ENCODE data around the gene MID1. TPM values are rescaled to one million over a fixed set of nuclear protein-coding genes. Genes with fewer than 3 reads are reported as not detected.

Gene MID1
- total RNA-seq, 1 donor from 2014 or later = 32.5 TPM

DNA sequence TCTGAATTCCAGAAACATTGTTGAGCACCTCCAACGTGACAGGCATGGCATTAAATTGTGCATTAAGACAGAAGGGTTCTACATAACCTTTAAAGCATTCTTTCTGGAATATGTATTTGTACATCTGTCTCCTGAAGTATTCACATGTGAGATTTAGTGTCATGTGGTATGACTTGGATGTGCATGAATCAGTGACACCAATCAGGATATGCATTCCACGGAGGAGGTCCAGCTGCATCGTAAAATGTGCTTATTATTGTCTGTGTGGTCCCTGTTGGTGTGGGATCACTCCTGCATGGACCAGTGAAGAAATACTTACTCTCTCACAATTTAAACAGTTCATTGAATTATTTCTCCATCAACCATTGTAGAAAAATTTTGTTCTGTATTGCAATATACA is 149.0 kb downstream of the MID1 start:
- Mint-ChIP-seq H3K4me1 (ENCODE audit: low read depth) (peaks cover 15% of the 10 kb centered on the region), H3K36me3 (ENCODE audit: insufficient read depth) (peaks cover 17% of the 10 kb centered on the region), H3K9me3 (ENCODE audit: low read depth) (peaks cover 21% of the 10 kb centered on the region), H3K4me3 (ENCODE audit: low read depth) (no peak overlapping the region), H3K27me3 (no peaks in the 10 kb centered on the region), H3K27ac (no peak overlapping the region)
- DNase-seq (ENCODE audit: low spot score, unreplicated experiment) = no peak
- TF ChIP-seq, protein P1, sequence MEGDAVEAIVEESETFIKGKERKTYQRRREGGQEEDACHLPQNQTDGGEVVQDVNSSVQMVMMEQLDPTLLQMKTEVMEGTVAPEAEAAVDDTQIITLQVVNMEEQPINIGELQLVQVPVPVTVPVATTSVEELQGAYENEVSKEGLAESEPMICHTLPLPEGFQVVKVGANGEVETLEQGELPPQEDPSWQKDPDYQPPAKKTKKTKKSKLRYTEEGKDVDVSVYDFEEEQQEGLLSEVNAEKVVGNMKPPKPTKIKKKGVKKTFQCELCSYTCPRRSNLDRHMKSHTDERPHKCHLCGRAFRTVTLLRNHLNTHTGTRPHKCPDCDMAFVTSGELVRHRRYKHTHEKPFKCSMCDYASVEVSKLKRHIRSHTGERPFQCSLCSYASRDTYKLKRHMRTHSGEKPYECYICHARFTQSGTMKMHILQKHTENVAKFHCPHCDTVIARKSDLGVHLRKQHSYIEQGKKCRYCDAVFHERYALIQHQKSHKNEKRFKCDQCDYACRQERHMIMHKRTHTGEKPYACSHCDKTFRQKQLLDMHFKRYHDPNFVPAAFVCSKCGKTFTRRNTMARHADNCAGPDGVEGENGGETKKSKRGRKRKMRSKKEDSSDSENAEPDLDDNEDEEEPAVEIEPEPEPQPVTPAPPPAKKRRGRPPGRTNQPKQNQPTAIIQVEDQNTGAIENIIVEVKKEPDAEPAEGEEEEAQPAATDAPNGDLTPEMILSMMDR (IDR thresholded peaks at IDR 0.05; ENCODE audit: unreplicated experiment) = no peak

- Mint-ChIP-seq H3K27ac (no peak overlapping the region), H3K4me3 (ENCODE audit: low read depth) (no peak overlapping the region), H3K27me3 (no peaks in the 10 kb centered on the region), H3K36me3 (ENCODE audit: insufficient read depth) (peaks cover 18% of the 10 kb centered on the region), H3K9me3 (ENCODE audit: low read depth) (peaks cover 24% of the 10 kb centered on the region), H3K4me1 (ENCODE audit: low read depth) (peaks cover 15% of the 10 kb centered on the region)
- DNase-seq (ENCODE audit: low spot score, unreplicated experiment) = no peak
- TF ChIP-seq, protein P1 (IDR thresholded peaks at IDR 0.05; ENCODE audit: unreplicated experiment) = no peak
These were observed 150.4 kb downstream of the MID1 start for GRCh38 chrX:10470009-10470408.

DNA sequence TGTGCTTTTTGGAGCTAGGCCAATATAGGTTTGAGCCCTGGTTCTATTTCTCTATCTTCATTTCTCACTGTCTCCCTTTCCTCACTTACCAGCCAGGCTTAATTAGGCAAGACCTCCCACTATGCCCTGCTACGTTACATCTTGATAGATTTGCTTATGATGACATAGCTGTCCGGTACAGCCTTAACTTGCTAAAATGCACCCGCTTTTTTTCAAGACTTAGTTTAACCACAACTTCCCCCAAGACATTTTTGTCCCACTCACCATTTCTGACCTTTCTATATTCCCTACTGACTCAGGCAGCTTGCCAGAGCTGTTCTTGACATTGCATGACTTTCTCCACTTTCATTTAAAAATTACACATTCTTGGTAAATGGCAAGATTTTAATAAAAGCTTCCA is 152.6 kb downstream of the MID1 start:
- DNase-seq (ENCODE audit: low spot score, unreplicated experiment) = no peak
- H3K36me3 Mint-ChIP-seq (ENCODE audit: insufficient read depth) = peaks cover 21% of the 10 kb centered on the region
- TF ChIP-seq, protein P1 (IDR thresholded peaks at IDR 0.05; ENCODE audit: unreplicated experiment) = no peak
- H3K9me3 Mint-ChIP-seq (ENCODE audit: low read depth) = peaks cover 21% of the 10 kb centered on the region
- H3K4me1 Mint-ChIP-seq (ENCODE audit: low read depth) = peaks cover 2% of the 10 kb centered on the region
- H3K4me3 Mint-ChIP-seq (ENCODE audit: low read depth) = no peak overlapping the region
- no peak overlapping the region for H3K27ac Mint-ChIP-seq
- H3K27me3 Mint-ChIP-seq = no peaks in the 10 kb centered on the region

- no peak overlapping the region for H3K4me3 Mint-ChIP-seq (ENCODE audit: low read depth)
- no peaks in the 10 kb centered on the region for H3K27me3 Mint-ChIP-seq
- H3K4me1 Mint-ChIP-seq (ENCODE audit: low read depth) = no peaks in the 10 kb centered on the region
- peaks cover 21% of the 10 kb centered on the region for H3K9me3 Mint-ChIP-seq (ENCODE audit: low read depth)
- peaks cover 18% of the 10 kb centered on the region for H3K36me3 Mint-ChIP-seq (ENCODE audit: insufficient read depth)
- H3K27ac Mint-ChIP-seq = no peak overlapping the region
- TF ChIP-seq, protein P1 (IDR thresholded peaks at IDR 0.05; ENCODE audit: unreplicated experiment) = no peak
- no peak for DNase-seq (ENCODE audit: low spot score, unreplicated experiment)
These were observed 155.1 kb downstream of the MID1 start for GRCh38 chrX:10465254-10465653.

DNA sequence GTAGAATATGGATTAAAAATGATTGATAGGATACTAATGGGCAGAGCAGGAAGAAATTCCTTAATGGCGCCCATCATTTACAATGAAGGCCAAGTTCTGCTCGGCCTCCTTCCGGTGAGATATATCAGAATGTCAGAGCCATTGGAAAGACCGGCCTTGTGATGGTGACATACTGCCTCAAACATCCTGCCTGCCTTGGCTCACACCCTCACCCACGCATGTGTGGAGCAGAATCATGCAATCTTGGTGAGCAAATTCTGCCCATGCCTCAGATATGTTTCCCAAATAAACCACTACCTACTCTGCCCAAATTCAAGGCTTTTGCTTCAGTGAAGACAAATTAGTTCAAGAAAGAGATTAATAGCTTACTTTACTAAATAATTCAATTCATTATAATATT is 163.3 kb downstream of the MID1 start:
- no peaks in the 10 kb centered on the region for H3K4me1 Mint-ChIP-seq (ENCODE audit: low read depth)
- TF ChIP-seq, protein P1 (IDR thresholded peaks at IDR 0.05; ENCODE audit: unreplicated experiment) = no peak
- H3K27ac Mint-ChIP-seq = no peak overlapping the region
- peaks cover 9% of the 10 kb centered on the region for H3K9me3 Mint-ChIP-seq (ENCODE audit: low read depth)
- H3K36me3 Mint-ChIP-seq (ENCODE audit: insufficient read depth) = peaks cover 19% of the 10 kb centered on the region
- DNase-seq (ENCODE audit: low spot score, unreplicated experiment) = no peak
- no peak overlapping the region for H3K4me3 Mint-ChIP-seq (ENCODE audit: low read depth)
- H3K27me3 Mint-ChIP-seq = no peaks in the 10 kb centered on the region
